Memory B cell (primary cell): ENCODE results near the gene MPO.
A peak's percentile ranks its signal among the peaks of the same experiment; 100 is the strongest.

ENCODE experiments used
- ATAC-seq: fragments of 150-1000 bp; cut with Tn5 transposase; 2 replicates; pipeline ENCODE4 v1.10.0; 2021; ENCODE audit warnings: low read depth, mild to moderate bottlenecking, moderate library complexity
- DNase-seq, 2 donors: peaks; one replicate each; pipeline ENCODE4 v3.0.0; 2022; ENCODE audit warnings: low spot score in 2 of 2
- H3K27ac Mint-ChIP-seq: one replicate; pipeline ENCODE4 v1.8.0; 2022; ENCODE audit warnings: mild to moderate bottlenecking, moderate library complexity, mixed read lengths
- H3K27me3 Mint-ChIP-seq: one replicate; pipeline ENCODE4 v1.8.0; 2022; ENCODE audit warnings: mixed read lengths
- H3K36me3 Mint-ChIP-seq: one replicate; pipeline ENCODE4 v1.8.0; 2022; ENCODE audit warnings: mild to moderate bottlenecking, mixed read lengths
- H3K4me1 Mint-ChIP-seq: one replicate; pipeline ENCODE4 v1.8.0; 2022; ENCODE audit warnings: mixed read lengths
- H3K4me3 Mint-ChIP-seq: one replicate; pipeline ENCODE4 v1.8.0; 2022; ENCODE audit warnings: mild to moderate bottlenecking, moderate library complexity, mixed read lengths
- H3K9me3 Mint-ChIP-seq: one replicate; pipeline ENCODE4 v1.8.0; 2022; ENCODE audit warnings: mixed read lengths

The MPO gene

GRCh38 chr17:58270476-58271215, 10.1 kb downstream of the MPO start:
- no peaks in the 10 kb centered on the region for H3K9me3 Mint-ChIP-seq
- ATAC-seq (peak; percentile 31), DNase-seq (no peak)
- no peaks in the 10 kb centered on the region for H3K36me3 Mint-ChIP-seq
- no peak overlapping the region for H3K27ac Mint-ChIP-seq
- H3K4me1 Mint-ChIP-seq = peaks cover 3% of the 10 kb centered on the region
- peaks cover 20% of the 10 kb centered on the region for H3K27me3 Mint-ChIP-seq
- no peak overlapping the region for H3K4me3 Mint-ChIP-seq

GRCh38 chr17:58269557-58270291, 11.0 kb downstream of the MPO start:
- ATAC-seq (no peak), DNase-seq (no peak)
- Mint-ChIP-seq H3K9me3 (no peaks in the 10 kb centered on the region), H3K4me3 (no peak overlapping the region), H3K27ac (no peak overlapping the region), H3K4me1 (peaks cover 3% of the 10 kb centered on the region), H3K27me3 (peaks cover 22% of the 10 kb centered on the region), H3K36me3 (no peaks in the 10 kb centered on the region)

- Mint-ChIP-seq H3K4me1 (peaks cover 3% of the 10 kb centered on the region), H3K9me3 (no peaks in the 10 kb centered on the region), H3K27me3 (peaks cover 20% of the 10 kb centered on the region), H3K4me3 (no peak overlapping the region), H3K27ac (no peak overlapping the region), H3K36me3 (no peaks in the 10 kb centered on the region)
- ATAC-seq (no peak), DNase-seq (no peak)
These were observed 11.8 kb downstream of the MPO start for GRCh38 chr17:58268774-58269556.

- DNase-seq = peak in 1 of 2 donors; percentile 7
- Mint-ChIP-seq H3K4me3 (no peak overlapping the region), H3K27ac (no peak overlapping the region), H3K27me3 (peaks cover 22% of the 10 kb centered on the region), H3K9me3 (no peaks in the 10 kb centered on the region), H3K36me3 (no peaks in the 10 kb centered on the region), H3K4me1 (peaks cover 2% of the 10 kb centered on the region)
- ATAC-seq = no peak
These were observed 12.4 kb downstream of the MPO start for GRCh38 chr17:58268326-58268725.

- no peaks in the 10 kb centered on the region for H3K9me3 Mint-ChIP-seq
- H3K27ac Mint-ChIP-seq = no peak overlapping the region
- DNase-seq (no peak), ATAC-seq (no peak)
- no peaks in the 10 kb centered on the region for H3K36me3 Mint-ChIP-seq
- peaks cover 22% of the 10 kb centered on the region for H3K27me3 Mint-ChIP-seq
- no peaks in the 10 kb centered on the region for H3K4me1 Mint-ChIP-seq
- no peak overlapping the region for H3K4me3 Mint-ChIP-seq
These were observed 13.1 kb downstream of the MPO start for GRCh38 chr17:58267347-58268324.

- H3K36me3 Mint-ChIP-seq = no peaks in the 10 kb centered on the region
These were observed 14.5 kb downstream of the MPO start for GRCh38 chr17:58265902-58266875.

GRCh38 chr17:58265271-58265670, 15.5 kb downstream of the MPO start:
- no peaks in the 10 kb centered on the region for H3K4me1 Mint-ChIP-seq
- ATAC-seq (no peak), DNase-seq (no peak)
- H3K27me3 Mint-ChIP-seq = peaks cover 26% of the 10 kb centered on the region
- H3K4me3 Mint-ChIP-seq = no peak overlapping the region
- no peak overlapping the region for H3K27ac Mint-ChIP-seq
- no peaks in the 10 kb centered on the region for H3K36me3 Mint-ChIP-seq
- H3K9me3 Mint-ChIP-seq = no peaks in the 10 kb centered on the region

More at GRCh38 chr17:58265902-58266875, 14.5 kb downstream of the MPO start:
- no peak for ATAC-seq
- Mint-ChIP-seq H3K4me3 (no peak overlapping the region), H3K9me3 (no peaks in the 10 kb centered on the region), H3K4me1 (no peaks in the 10 kb centered on the region), H3K27me3 (peaks cover 22% of the 10 kb centered on the region), H3K27ac (no peak overlapping the region)
- DNase-seq = no peak

GRCh38 chr17:58264407-58265103, 16.2 kb downstream of the MPO start:
- ATAC-seq (no peak), DNase-seq (no peak)
- Mint-ChIP-seq H3K4me3 (no peak overlapping the region), H3K27me3 (peaks cover 28% of the 10 kb centered on the region), H3K9me3 (no peaks in the 10 kb centered on the region), H3K4me1 (no peaks in the 10 kb centered on the region), H3K27ac (no peak overlapping the region), H3K36me3 (no peaks in the 10 kb centered on the region)

- no peak for ATAC-seq
- H3K27me3 Mint-ChIP-seq = peaks cover 24% of the 10 kb centered on the region
- no peaks in the 10 kb centered on the region for H3K9me3 Mint-ChIP-seq
- no peak overlapping the region for H3K4me3 Mint-ChIP-seq
- no peaks in the 10 kb centered on the region for H3K4me1 Mint-ChIP-seq
- no peak for DNase-seq
- H3K36me3 Mint-ChIP-seq = no peaks in the 10 kb centered on the region
- H3K27ac Mint-ChIP-seq = no peak overlapping the region
These were observed 17.0 kb downstream of the MPO start for GRCh38 chr17:58263773-58264172.

GRCh38 chr17:58262149-58262548, 18.6 kb downstream of the MPO start:
- Mint-ChIP-seq H3K27me3 (peaks cover 22% of the 10 kb centered on the region), H3K9me3 (no peaks in the 10 kb centered on the region), H3K4me3 (no peak overlapping the region), H3K36me3 (no peaks in the 10 kb centered on the region), H3K4me1 (no peaks in the 10 kb centered on the region), H3K27ac (no peak overlapping the region)
- ATAC-seq (no peak), DNase-seq (no peak)

- DNase-seq = no peak
- Mint-ChIP-seq H3K9me3 (no peaks in the 10 kb centered on the region), H3K27me3 (peaks cover 4% of the 10 kb centered on the region), H3K4me1 (peaks cover 7% of the 10 kb centered on the region), H3K27ac (peak overlapping the region; percentile 36), H3K36me3 (no peaks in the 10 kb centered on the region), H3K4me3 (no peak overlapping the region)
- ATAC-seq = no peak
These were observed 25.9 kb downstream of the MPO start for GRCh38 chr17:58254803-58255202.

GRCh38 chr17:58253082-58253481, 27.7 kb downstream of the MPO start:
- ATAC-seq = no peak
- no peaks in the 10 kb centered on the region for H3K9me3 Mint-ChIP-seq
- no peak overlapping the region for H3K27ac Mint-ChIP-seq
- peaks cover 9% of the 10 kb centered on the region for H3K4me1 Mint-ChIP-seq
- no peaks in the 10 kb centered on the region for H3K36me3 Mint-ChIP-seq
- peaks cover 4% of the 10 kb centered on the region for H3K27me3 Mint-ChIP-seq
- no peak overlapping the region for H3K4me3 Mint-ChIP-seq
- no peak for DNase-seq
